ENCODE data around the gene SFXN2. TPM values are rescaled to one million over a fixed set of nuclear protein-coding genes. Genes with fewer than 3 reads are reported as not detected.
"Not testable (repeated sequence)": the region's sequence is repeated elsewhere in the genome, so short reads cannot be mapped to it uniquely, and the experiment has no call there.

SFXN2 gene
- polyA plus RNA-seq, 1 donor: 27.3 TPM

DNA sequence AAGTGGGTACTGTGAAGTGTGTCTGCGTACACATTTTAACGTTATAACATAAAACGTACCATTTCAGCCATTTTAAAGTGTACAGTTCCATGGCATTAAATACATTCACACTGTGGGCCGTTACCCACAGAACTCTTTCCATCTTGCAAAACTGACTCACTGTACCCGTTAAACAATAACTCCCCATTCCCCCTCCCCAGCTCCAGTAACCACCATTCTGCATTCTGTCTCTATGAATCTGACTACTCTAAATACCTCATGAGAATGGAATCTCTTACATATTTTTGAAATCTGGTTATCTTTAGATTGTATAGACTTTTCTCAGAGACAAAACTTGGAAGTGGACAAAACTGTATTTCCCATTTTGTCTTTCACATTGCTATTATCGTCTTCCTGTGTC lies 9.5 kb upstream of the SFXN2 start:
- no peak overlapping the region for H3K27ac ChIP-seq (ENCODE audit: low read length)
- no peaks in the 10 kb centered on the region for H3K27me3 ChIP-seq (ENCODE audit: control insufficient read depth, insufficient read depth, low read length)
- no peak overlapping the region for H3K4me3 ChIP-seq (ENCODE audit: low read length)
- no peaks in the 10 kb centered on the region for H3K9me3 ChIP-seq (ENCODE audit: control insufficient read depth, low read depth, low read length)
- 80% methylated on average over 1 of the region's 6 CpGs for whole genome bisulfite sequencing (ENCODE audit: insufficient coverage, low lambda C conversion rate)
- H3K4me1 ChIP-seq (ENCODE audit: control insufficient read depth, insufficient read depth, low read length): no peaks in the 10 kb centered on the region
- DNase-seq: no peak
- no peaks in the 10 kb centered on the region for H3K36me3 ChIP-seq (ENCODE audit: control insufficient read depth, insufficient read depth, low read length)

DNA sequence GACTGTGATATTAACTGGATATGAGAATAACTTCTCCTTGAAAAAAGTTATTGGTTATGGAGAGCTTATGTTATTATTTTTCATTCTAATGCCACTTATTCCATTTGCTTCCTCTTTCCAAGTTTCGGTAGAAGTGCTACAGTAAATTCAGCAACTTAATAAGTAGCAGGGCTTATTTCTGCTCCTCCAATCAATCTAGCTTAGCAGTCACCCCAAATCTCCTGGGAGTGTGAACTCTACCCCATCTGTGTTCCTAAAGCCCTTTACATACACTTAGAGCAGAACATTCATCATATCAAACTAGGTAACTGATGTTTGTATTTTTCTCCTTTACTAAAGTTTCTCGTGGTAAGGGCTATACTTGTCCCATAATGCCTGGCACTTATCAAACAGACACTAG lies 8.9 kb upstream of the SFXN2 start:
- Histone ChIP-seq H3K27me3 (ENCODE audit: control insufficient read depth, insufficient read depth, low read length) (no peaks in the 10 kb centered on the region), H3K9me3 (ENCODE audit: control insufficient read depth, low read depth, low read length) (no peaks in the 10 kb centered on the region), H3K27ac (ENCODE audit: low read length) (no peak overlapping the region), H3K4me1 (ENCODE audit: control insufficient read depth, insufficient read depth, low read length) (no peaks in the 10 kb centered on the region), H3K36me3 (ENCODE audit: control insufficient read depth, insufficient read depth, low read length) (no peaks in the 10 kb centered on the region), H3K4me3 (ENCODE audit: low read length) (no peak overlapping the region)
- DNase-seq: no peak
- WGBS (ENCODE audit: insufficient coverage, low lambda C conversion rate): 67% methylated on average over 1 of the region's 2 CpGs

DNA sequence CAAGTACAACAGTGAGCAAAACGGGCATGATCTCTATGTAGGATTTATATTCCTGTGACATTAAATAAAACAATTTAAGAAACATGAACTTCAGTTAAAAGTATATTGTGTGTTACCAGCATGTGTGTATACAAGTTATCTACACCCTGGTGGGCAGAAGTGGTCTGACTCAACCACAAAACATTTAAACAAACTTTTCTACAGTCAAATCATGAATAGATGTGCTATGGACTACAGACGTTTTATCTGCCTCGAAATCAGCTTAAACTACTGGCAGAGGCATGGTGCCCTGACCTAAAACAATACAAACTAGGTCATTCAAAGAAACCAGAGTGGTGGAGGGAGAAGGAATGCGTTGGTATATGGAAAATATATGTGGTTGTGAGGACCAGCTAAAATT lies 3.8 kb upstream of the SFXN2 start:
- H3K27ac ChIP-seq (ENCODE audit: low read length): no peak overlapping the region
- H3K4me1 ChIP-seq (ENCODE audit: control insufficient read depth, insufficient read depth, low read length): peaks cover 2% of the 10 kb centered on the region
- DNase-seq: no peak
- 67% methylated on average over 1 of the region's 4 CpGs for WGBS (ENCODE audit: insufficient coverage, low lambda C conversion rate)
- no peaks in the 10 kb centered on the region for H3K27me3 ChIP-seq (ENCODE audit: control insufficient read depth, insufficient read depth, low read length)
- no peaks in the 10 kb centered on the region for H3K9me3 ChIP-seq (ENCODE audit: control insufficient read depth, low read depth, low read length)
- H3K4me3 ChIP-seq (ENCODE audit: low read length): no peak overlapping the region
- no peaks in the 10 kb centered on the region for H3K36me3 ChIP-seq (ENCODE audit: control insufficient read depth, insufficient read depth, low read length)

- Histone ChIP-seq H3K27me3 (ENCODE audit: control insufficient read depth, insufficient read depth, low read length) (no peaks in the 10 kb centered on the region), H3K9me3 (ENCODE audit: control insufficient read depth, low read depth, low read length) (no peaks in the 10 kb centered on the region), H3K4me1 (ENCODE audit: control insufficient read depth, insufficient read depth, low read length) (peaks cover 2% of the 10 kb centered on the region), H3K4me3 (ENCODE audit: low read length) (no peak overlapping the region), H3K27ac (ENCODE audit: low read length) (no peak overlapping the region), H3K36me3 (ENCODE audit: control insufficient read depth, insufficient read depth, low read length) (no peaks in the 10 kb centered on the region)
- WGBS (ENCODE audit: insufficient coverage, low lambda C conversion rate): 100% methylated on average over 1 of the region's 4 CpGs
- DNase-seq: no peak
These were observed 2.3 kb upstream of the SFXN2 start for GRCh38 chr10:102712089-102712488.

DNA sequence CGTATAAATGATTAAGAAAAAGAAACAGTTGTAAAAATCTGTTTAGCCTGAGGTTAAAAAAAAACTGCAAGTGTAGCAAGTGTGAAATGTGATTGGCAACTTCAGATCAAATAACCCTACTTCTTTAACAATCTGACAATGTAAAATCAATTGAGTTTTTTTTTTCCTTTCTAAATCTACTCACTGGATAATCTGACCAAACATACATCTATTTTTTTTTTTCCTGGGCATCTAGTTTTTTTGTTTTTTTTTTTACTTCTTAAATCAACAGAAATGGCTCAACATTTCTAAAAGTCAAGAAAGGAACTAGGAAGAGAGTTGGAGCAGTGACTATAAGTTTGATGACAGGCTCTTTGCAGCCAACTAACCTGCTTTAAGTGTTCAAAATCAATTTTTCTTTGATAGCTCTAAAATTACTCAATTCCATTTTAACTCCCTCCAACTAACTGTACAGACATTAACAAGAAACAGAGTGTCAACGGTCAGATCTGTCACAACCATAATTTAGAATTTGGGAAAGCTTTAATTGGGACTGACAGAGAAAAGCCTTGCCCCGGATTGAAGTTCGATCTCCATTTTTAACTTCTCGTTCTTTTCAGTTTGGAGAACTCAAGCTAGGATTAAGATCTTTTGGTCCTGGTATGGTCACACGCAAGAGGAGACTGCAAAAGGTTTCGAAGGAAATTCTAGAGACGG lies 1.4 kb upstream of the SFXN2 start:
- H3K4me3 ChIP-seq (ENCODE audit: low read length): peak overlapping the region; percentile 90
- no peaks in the 10 kb centered on the region for H3K9me3 ChIP-seq (ENCODE audit: control insufficient read depth, low read depth, low read length)
- WGBS (ENCODE audit: insufficient coverage, low lambda C conversion rate): 100% methylated on average over 1 of the region's 8 CpGs
- no peaks in the 10 kb centered on the region for H3K36me3 ChIP-seq (ENCODE audit: control insufficient read depth, insufficient read depth, low read length)
- H3K4me1 ChIP-seq (ENCODE audit: control insufficient read depth, insufficient read depth, low read length): peaks cover 2% of the 10 kb centered on the region
- no peaks in the 10 kb centered on the region for H3K27me3 ChIP-seq (ENCODE audit: control insufficient read depth, insufficient read depth, low read length)
- no peak for DNase-seq
- peak overlapping the region; percentile 84 for H3K27ac ChIP-seq (ENCODE audit: low read length)

DNA sequence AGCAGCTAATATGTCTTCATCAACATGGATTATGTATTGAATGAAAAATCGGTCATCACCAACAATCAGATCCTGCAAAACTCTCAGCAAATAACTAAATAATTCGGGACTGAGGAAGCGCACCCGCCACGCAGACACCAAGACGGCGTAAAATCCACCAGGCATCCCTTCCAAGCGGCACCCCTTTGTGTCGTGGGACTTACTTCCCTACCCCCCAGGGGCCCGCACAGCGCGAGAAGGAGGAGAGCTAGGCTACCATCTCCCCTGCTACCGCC lies 960 bp upstream of the SFXN2 start:
- WGBS (ENCODE audit: insufficient coverage, low lambda C conversion rate): no CpG with 5 or more reads among the region's 13 CpGs
- Histone ChIP-seq H3K9me3 (ENCODE audit: control insufficient read depth, low read depth, low read length) (no peaks in the 10 kb centered on the region), H3K36me3 (ENCODE audit: control insufficient read depth, insufficient read depth, low read length) (no peaks in the 10 kb centered on the region), H3K4me1 (ENCODE audit: control insufficient read depth, insufficient read depth, low read length) (peaks cover 6% of the 10 kb centered on the region), H3K4me3 (ENCODE audit: low read length) (peak overlapping the region; percentile 90), H3K27me3 (ENCODE audit: control insufficient read depth, insufficient read depth, low read length) (no peaks in the 10 kb centered on the region), H3K27ac (ENCODE audit: low read length) (peak overlapping the region; percentile 84)
- DNase-seq: no peak

DNA sequence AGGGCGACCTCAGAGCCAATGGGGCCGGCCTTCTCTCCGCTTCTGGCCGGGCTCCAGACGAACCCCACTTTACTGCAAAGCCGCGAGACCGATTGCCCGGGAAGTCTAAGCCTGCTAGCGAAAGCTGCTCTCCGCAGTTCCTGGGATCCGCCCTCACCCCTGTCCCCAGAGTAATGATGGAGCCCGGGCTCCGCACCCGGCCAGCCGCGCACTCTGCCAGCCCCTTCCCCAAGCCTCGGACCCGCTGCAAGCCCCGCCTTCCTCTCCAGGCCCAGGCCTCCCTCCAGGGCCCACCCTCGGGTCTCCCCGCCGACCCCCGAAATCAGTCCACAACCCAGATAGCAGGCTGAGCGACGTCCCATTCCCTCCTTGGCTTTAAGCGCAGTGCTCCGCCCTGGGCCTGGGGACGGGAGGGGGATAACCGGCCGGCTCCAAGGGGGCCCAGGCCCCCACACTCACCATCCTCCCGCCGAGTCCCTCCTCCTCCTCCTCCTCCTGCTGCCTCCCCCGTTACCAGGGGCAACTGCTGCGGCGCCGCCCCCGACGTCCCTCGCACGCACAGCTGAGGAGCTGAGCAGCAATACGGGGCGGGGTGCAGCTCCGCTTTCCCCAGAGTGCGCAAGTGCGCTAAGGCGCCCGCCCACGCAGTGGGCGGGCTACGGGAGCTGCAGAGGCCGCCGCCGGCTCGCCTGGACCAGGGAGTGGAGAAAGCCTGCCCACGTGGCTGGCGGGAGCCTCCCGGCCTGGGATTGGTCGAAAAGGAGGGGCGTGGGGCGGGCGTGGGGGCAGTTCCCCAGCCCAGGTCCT lies 419 bp upstream of the SFXN2 start, which contains the start of gene ARL3:
TSS of gene ARL3 (minus strand) at position 584 of the 807 bp plus-strand sequence. CDS start at position 462, 122 bp downstream.
- peaks cover 8% of the 10 kb centered on the region for H3K4me1 ChIP-seq (ENCODE audit: control insufficient read depth, insufficient read depth, low read length)
- no peaks in the 10 kb centered on the region for H3K9me3 ChIP-seq (ENCODE audit: control insufficient read depth, low read depth, low read length)
- H3K27ac ChIP-seq (ENCODE audit: low read length): peak within 1 kb of the TSS; percentile 84
- no peaks in the 10 kb centered on the region for H3K27me3 ChIP-seq (ENCODE audit: control insufficient read depth, insufficient read depth, low read length)
- no peaks in the 10 kb centered on the region for H3K36me3 ChIP-seq (ENCODE audit: control insufficient read depth, insufficient read depth, low read length)
- peak within 1 kb of the TSS; percentile 90 for H3K4me3 ChIP-seq (ENCODE audit: low read length)
- DNase-seq: peak; percentile 98 to 99
- no CpG with 5 or more reads among the region's 62 CpGs for WGBS (ENCODE audit: insufficient coverage, low lambda C conversion rate)

- H3K9me3 ChIP-seq (ENCODE audit: control insufficient read depth, low read depth, low read length): no peaks in the 10 kb centered on the region
- H3K4me3 ChIP-seq (ENCODE audit: low read length): no peak overlapping the region
- no peaks in the 10 kb centered on the region for H3K36me3 ChIP-seq (ENCODE audit: control insufficient read depth, insufficient read depth, low read length)
- H3K4me1 ChIP-seq (ENCODE audit: control insufficient read depth, insufficient read depth, low read length): peaks cover 11% of the 10 kb centered on the region
- WGBS (ENCODE audit: insufficient coverage, low lambda C conversion rate): no CpG with 5 or more reads among the region's 1 CpG
- no peaks in the 10 kb centered on the region for H3K27me3 ChIP-seq (ENCODE audit: control insufficient read depth, insufficient read depth, low read length)
- no peak overlapping the region for H3K27ac ChIP-seq (ENCODE audit: low read length)
- DNase-seq: no peak
These were observed 1.4 kb downstream of the SFXN2 start for GRCh38 chr10:102715880-102716279.

GRCh38 chr10:102716900-102717565 lies 2.6 kb downstream of the SFXN2 start:
- DNase-seq; H3K36me3 ChIP-seq (ENCODE audit: control insufficient read depth, insufficient read depth, low read length); H3K9me3 ChIP-seq (ENCODE audit: control insufficient read depth, low read depth, low read length); H3K27me3 ChIP-seq (ENCODE audit: control insufficient read depth, insufficient read depth, low read length); H3K4me3 ChIP-seq (ENCODE audit: low read length); H3K27ac ChIP-seq (ENCODE audit: low read length): not testable (repeated sequence)
- peaks cover 11% of the 10 kb centered on the region for H3K4me1 ChIP-seq (ENCODE audit: control insufficient read depth, insufficient read depth, low read length)
- no CpG with 5 or more reads among the region's 18 CpGs for WGBS (ENCODE audit: insufficient coverage, low lambda C conversion rate)

GRCh38 chr10:102718220-102718619 lies 3.8 kb downstream of the SFXN2 start:
- Histone ChIP-seq H3K4me1 (ENCODE audit: control insufficient read depth, insufficient read depth, low read length) (peaks cover 9% of the 10 kb centered on the region), H3K27me3 (ENCODE audit: control insufficient read depth, insufficient read depth, low read length) (no peaks in the 10 kb centered on the region), H3K36me3 (ENCODE audit: control insufficient read depth, insufficient read depth, low read length) (peaks cover 2% of the 10 kb centered on the region), H3K4me3 (ENCODE audit: low read length) (no peak overlapping the region), H3K27ac (ENCODE audit: low read length) (no peak overlapping the region), H3K9me3 (ENCODE audit: control insufficient read depth, low read depth, low read length) (no peaks in the 10 kb centered on the region)
- peak in 1 of 2 donors; percentile 64 for DNase-seq
- no CpG with 5 or more reads among the region's 3 CpGs for WGBS (ENCODE audit: insufficient coverage, low lambda C conversion rate)
